Activated CD4-positive, alpha-beta T cell treated with anti-CD3 and anti-CD28 coated beads for 4 hours (primary cell): ENCODE data around the gene MBL2.

Experiments used
- DNase-seq, 2 donors: peaks; one replicate each; pipeline ENCODE4 v3.0.0-alpha.2; 2020

The MBL2 gene

GRCh38 chr10:52772623-52773022 is at the start of gene MBL2:
MBL2 (minus strand) TSS chr10:52772784; CDS start chr10:52771635, 1,149 bp downstream.
- no peak for DNase-seq

- no peak for DNase-seq
Measured at GRCh38 chr10:52820309-52820708, 47.7 kb upstream of the MBL2 start.

GRCh38 chr10:52818019-52818418 is 45.4 kb upstream of the MBL2 start:
- DNase-seq = no peak

- DNase-seq = no peak
Measured at GRCh38 chr10:52814506-52814905, 41.9 kb upstream of the MBL2 start.

GRCh38 chr10:52811776-52812175 is 39.2 kb upstream of the MBL2 start:
- DNase-seq = no peak

GRCh38 chr10:52810761-52811160 is 38.2 kb upstream of the MBL2 start:
- no peak for DNase-seq

- DNase-seq = no peak
Measured at GRCh38 chr10:52807803-52808202, 35.2 kb upstream of the MBL2 start.

GRCh38 chr10:52805414-52806285 is 33.1 kb upstream of the MBL2 start:
- no peak for DNase-seq

- DNase-seq = no peak
Measured at GRCh38 chr10:52801947-52802346, 29.4 kb upstream of the MBL2 start.

- no peak for DNase-seq
Measured at GRCh38 chr10:52786098-52786497, 13.5 kb upstream of the MBL2 start.

GRCh38 chr10:52785418-52785817 is 12.8 kb upstream of the MBL2 start:
- DNase-seq = no peak

- no peak for DNase-seq
Measured at GRCh38 chr10:52783726-52784125, 11.1 kb upstream of the MBL2 start.

- DNase-seq = no peak
Measured at GRCh38 chr10:52782554-52782953, 10.0 kb upstream of the MBL2 start.

- no peak for DNase-seq
Measured at GRCh38 chr10:52780391-52781155, 8.0 kb upstream of the MBL2 start.

- DNase-seq = no peak
Measured at GRCh38 chr10:52779541-52780390, 7.2 kb upstream of the MBL2 start.

- DNase-seq = no peak
Measured at GRCh38 chr10:52778511-52779392, 6.2 kb upstream of the MBL2 start.

- no peak for DNase-seq
Measured at GRCh38 chr10:52777414-52777813, 4.8 kb upstream of the MBL2 start.

- DNase-seq = no peak
Measured at GRCh38 chr10:52776471-52776903, 3.9 kb upstream of the MBL2 start.

GRCh38 chr10:52775132-52775647 is 2.6 kb upstream of the MBL2 start:
- no peak for DNase-seq

- DNase-seq = no peak
Measured at GRCh38 chr10:52774600-52775106, 2.1 kb upstream of the MBL2 start.

- no peak for DNase-seq
Measured at GRCh38 chr10:52774182-52774581, 1.6 kb upstream of the MBL2 start.
